NCI-H1105 (cell line): ENCODE measurements around the gene POMP.
"Not testable (repeated sequence)": the region's sequence is repeated elsewhere in the genome, so short reads cannot be mapped to it uniquely, and the experiment has no call there.

ENCODE experiments used
- DNase-seq: peaks from one replicate; lab custom pipeline; 2025; lab: John Stamatoyannopoulos, UW

The POMP gene

DNA sequence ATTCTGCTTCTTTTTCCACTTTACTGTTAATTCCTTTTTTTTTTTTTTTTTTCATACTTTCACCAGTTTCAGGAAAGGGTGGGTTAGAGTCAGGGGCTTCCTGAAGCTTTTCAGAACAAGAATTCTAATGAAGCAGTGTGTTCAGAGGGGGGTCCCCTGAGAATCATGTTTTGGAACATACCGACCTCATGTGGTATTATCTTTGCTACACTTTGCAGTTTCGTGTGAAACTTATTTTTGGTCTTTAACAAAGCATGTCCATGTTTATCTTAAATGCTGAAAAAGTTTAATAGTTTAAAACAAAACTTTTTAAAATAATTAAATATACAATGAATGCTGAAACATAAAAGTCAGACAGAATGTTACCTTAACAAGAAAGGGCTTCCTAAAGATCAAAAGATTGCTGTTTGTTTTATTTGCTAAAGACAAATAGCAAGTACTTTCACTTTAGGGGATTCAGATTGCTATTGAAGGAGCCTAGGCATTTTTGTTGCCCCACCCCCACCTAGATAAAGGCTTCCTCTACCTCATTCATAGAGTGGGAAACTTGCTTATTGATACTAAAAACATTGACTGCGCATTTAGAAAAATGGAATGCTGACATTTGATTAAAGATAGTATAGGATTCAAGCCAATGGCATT lies 21.1 kb upstream of the POMP start:
- no peak for DNase-seq

- DNase-seq: no peak
These were observed 20.2 kb upstream of the POMP start for GRCh38 chr13:28638756-28639155.

- no peak for DNase-seq
These were observed 17.9 kb upstream of the POMP start for GRCh38 chr13:28640861-28641599.

DNA sequence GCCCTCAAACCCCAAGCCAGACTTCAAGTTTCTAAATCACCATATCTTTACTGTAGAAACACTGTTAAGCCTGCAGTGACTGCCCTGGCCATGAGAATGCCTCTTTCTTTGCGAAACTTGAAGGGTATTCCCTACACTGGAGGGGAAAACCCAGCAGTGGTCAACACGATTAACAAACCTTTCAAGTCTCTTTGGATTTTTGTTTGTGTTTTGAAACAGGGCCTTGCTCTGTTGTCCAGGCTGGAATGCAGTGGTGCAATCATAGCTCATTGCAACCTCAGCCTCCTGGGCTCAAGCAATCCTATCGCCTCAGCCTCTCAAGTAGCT lies 17.4 kb upstream of the POMP start:
- no peak for DNase-seq

- no peak for DNase-seq
These were observed 8.6 kb upstream of the POMP start for GRCh38 chr13:28650284-28650683.

GRCh38 chr13:28651810-28652401 lies 7.0 kb upstream of the POMP start:
- no peak for DNase-seq

DNA sequence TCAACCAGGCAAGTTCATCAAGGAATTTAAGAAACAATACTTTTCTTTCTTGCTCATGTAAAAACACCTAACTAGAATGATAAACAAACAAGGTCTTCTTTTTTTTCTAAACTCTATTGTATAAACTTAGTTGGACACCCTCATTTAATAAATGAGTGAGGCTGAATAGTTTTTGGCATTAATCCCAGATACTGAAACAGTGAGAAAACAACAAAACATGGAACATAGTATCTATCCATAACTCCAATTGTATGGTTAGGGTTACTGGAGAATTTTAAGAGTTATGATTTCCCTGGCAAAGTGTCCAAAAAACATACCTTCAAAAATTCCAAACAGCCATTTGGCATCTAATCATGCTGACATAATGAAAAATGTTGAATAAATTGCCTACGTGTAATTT lies 5.8 kb upstream of the POMP start:
- DNase-seq: no peak

- no peak for DNase-seq
These were observed 4.7 kb upstream of the POMP start for GRCh38 chr13:28654276-28654675.

GRCh38 chr13:28655561-28655960 lies 3.4 kb upstream of the POMP start:
- DNase-seq: no peak

DNA sequence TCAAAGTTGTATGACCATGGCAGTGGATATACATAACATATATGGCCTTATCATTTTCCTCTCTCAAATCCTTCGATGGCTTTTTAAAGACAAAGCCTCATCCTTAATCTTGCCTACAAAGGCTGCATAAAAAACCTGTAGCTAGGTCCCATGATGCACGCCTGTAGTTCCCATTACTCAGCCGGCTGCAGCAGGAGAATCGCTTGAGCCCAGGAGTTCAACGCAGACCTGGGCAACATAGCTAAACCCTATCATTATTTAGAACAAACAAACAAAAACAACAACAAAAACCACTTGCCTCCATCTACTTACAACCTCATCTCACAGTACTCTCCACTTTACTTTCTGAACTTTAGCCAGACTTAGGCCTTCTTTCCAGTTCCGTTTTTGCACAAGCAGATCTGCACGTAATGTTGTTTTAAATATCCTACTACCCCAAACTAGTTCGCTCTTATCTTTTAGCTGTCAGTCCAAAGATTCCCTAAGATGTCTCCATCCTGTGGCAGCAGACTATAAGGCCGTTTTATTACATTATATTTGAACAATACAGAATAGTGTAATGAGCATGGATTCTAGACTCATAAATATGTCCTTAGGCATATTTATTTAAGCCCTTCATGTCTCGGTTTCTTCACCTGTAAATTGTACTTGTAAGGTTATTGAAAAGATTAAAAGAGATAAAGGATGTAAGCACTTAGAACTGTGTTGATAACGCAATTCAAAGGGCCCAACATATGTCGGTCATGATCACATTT lies 969 bp upstream of the POMP start:
- DNase-seq: no peak

DNA sequence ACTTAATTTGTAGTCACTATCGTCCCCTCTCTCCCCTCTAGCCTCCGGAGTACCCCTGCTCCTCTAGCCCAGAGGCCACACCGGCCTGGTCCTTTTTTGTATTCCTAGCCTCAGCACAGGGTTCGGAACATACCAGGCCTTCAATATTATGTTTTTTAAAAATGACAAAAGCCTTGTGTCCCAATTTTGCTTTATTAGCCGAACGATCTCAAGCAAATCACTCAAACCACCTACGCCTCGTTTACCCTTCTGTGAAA lies 463 bp upstream of the POMP start:
- DNase-seq: no peak

DNA sequence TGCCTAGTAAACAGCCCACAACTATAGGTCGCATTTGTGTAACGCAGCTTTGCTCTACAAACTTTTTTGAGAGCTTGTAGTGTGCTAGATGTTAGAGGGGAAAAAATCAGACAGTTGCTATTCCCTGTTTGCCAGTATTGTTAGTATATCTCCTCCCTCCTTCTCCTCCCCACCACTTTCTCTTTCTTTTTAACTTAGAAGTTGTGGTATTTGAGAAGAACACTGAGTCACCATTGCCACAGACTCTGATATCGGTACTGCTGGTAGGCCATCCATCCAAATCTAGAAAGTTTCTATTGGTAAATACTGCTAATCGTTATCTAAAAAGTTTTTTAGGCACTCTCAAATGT lies 666 bp downstream of the POMP start:
- no peak for DNase-seq

GRCh38 chr13:28666897-28667488 lies 8.1 kb downstream of the POMP start:
- DNase-seq: no peak

DNA sequence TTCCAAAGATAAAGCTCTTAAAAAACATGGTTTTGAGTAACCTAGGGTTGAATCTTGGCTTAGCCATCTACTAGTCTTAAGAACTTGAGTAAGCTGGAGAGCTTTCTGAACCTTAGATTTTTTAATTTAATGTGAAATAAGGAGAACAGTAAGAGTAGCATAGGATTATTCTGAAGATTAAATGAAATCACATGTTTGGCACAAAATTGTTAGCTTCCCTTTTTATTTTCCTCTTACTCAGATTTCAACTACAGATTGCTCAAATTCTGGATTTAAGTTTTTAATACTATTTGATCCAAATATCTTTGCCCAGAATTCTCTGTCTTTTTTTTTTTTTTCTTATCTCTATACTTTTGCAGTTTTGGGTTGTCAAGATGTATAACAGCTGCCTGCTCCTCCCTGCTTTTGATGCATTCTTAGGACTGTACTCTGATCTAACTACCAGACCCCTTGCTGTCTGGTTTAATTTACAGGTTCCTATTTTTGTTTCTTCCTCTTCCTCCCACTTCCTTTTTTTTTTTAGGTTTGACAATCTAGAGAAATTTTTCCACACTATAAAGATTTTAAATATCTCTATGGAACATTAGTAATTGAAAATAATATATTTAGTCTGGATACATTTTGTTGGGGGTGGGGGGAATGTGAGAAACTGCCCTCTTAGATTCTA lies 12.3 kb downstream of the POMP start:
- DNase-seq: no peak

GRCh38 chr13:28678809-28679208 lies 19.9 kb downstream of the POMP start:
- DNase-seq: no peak

GRCh38 chr13:28679628-28680027 lies 20.7 kb downstream of the POMP start:
- DNase-seq: no peak

DNA sequence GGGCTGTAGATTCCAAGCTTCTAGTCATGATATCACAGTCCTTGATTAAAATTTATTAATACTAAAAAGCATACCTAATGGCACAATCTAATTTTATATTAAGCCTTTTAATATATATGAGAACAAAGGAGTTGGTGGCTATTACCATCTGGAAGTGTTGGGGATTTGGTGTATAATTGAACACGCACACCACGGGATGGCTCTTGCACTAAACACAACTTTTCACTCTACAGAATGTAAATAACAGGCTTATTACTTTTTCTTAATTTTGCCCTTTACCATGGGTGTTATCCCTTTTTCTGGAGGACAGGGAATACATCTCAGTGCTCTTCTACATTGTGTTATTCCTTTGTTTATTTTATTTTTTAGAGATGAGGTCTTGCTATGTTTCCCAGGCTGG lies 21.6 kb downstream of the POMP start:
- DNase-seq: no peak

GRCh38 chr13:28683169-28683568 lies 24.2 kb downstream of the POMP start:
- not testable (repeated sequence) for DNase-seq

DNA sequence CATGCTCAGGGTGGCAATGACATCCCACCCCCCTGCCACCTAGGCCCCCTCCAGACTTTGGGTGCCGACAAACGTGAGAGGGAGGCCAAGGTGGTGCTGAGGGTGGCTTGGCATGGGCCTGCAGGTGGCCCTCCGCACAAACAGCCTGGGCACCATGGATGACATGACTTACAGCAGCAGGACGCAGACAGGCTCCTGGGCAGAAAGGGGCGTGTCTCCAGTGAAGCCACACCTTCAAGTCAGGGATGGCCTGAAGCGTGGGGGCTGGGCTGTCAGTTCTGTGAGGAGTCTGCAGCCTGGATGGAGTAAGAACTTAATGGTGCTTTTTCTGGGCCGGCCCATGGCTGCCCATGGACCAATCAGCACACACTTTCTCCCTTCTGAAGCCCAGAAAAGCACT lies 25.3 kb downstream of the POMP start:
- DNase-seq: no peak

- DNase-seq: no peak
These were observed 26.2 kb downstream of the POMP start for GRCh38 chr13:28685114-28685513.

DNA sequence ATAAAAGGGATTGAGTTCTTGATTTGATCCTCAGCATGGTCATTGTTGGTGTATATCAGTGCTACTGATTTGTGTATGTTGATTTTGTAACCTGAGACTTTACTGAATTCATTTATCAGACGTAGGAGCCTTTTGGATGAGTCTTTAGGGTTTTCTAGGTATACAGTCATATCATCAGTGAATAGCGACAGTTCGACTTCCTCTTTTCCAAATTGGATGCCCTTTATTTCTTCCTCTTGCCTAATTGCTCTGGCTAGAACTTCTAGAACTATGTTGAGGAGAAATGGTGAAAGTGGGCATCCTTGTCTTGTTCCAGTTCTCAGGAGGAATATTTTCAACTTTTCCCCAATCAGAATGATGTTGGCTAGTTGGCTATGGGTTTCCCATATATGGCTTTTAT lies 27.0 kb downstream of the POMP start:
- no peak for DNase-seq
